ENCODE data around the gene SH3GL3.

SH3GL3 gene

DNA sequence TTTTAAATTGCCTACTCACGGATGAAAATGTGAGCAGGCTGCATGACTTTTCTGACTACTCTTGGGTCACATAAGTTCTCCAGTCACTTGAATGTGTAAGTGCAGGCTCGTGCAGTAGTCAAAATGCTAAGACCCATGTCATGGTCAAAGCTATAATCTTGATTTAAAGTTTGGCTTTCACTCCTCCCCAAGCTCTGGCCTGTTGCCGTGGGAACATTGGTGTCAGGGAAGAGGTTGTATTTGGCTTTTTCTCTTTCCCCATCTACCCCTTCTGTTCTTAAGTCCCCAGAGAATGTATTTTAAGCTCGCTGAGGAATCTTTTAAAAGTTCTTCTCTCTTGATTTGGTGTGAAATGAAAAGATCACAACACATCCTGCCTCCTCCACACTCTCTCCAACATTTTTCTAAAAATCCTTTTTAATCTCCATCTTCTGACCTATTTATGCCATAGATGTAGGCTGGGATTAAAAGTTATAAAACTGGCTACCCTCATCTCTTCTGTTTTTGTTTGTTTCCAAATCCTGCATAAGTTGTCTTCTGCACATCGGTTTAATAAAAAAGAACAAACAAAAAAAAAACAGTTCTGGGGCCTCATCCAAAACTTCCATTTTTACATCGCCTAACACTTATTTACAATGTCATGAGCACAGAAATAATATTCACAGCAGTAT, 145.4 kb downstream of the SH3GL3 start:
- TF ChIP-seq SPI1 (IDR thresholded peaks at IDR 0.05; ENCODE audit: low read depth, low read length) (no peak), POU2F2 (IDR thresholded peaks at IDR 0.05; ENCODE audit: low read depth, low read length) (no peak), PAX5 (IDR thresholded peaks at IDR 0.05; ENCODE audit: insufficient read depth, low read length, severe bottlenecking) (no peak), TAF1 (IDR thresholded peaks at IDR 0.05; ENCODE audit: low read depth, low read length) (no peak), POLR2A (IDR thresholded peaks at IDR 0.05; ENCODE audit: low read depth, low read length) (no peak), POLR2AphosphoS5 (IDR thresholded peaks at IDR 0.05; ENCODE audit: low read depth, low read length) (no peak)
- DNase-seq (ENCODE audit: insufficient read length, low spot score) (no peak), FAIRE-seq (no peak)

DNA sequence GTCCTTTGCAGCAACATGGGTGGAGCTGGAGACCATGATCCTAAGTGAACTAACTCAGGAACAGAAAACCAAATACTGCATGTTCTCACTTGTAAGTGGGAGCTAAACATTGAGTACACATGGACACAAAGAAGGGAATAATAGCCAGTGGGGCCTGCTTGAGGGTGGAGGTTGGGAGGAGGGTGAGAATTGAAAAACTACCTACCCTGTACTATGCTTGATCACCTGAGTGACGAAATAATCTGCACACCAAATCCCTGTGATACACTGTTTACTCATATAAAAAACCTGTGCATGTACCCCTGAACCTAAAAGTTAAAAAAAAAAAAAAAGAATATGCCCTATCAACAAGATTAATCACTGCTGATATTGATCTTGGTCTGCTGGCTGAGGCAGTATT, 148.1 kb downstream of the SH3GL3 start:
- FAIRE-seq (no peak), DNase-seq (ENCODE audit: insufficient read length, low spot score) (no peak)
- no peak for TF ChIP-seq PAX5 (IDR thresholded peaks at IDR 0.05; ENCODE audit: insufficient read depth, low read length, severe bottlenecking)
- no peak for TF ChIP-seq TAF1 (IDR thresholded peaks at IDR 0.05; ENCODE audit: low read depth, low read length)
- no peak for TF ChIP-seq POLR2A (IDR thresholded peaks at IDR 0.05; ENCODE audit: low read depth, low read length)
- TF ChIP-seq POU2F2 (IDR thresholded peaks at IDR 0.05; ENCODE audit: low read depth, low read length): no peak
- no peak for TF ChIP-seq SPI1 (IDR thresholded peaks at IDR 0.05; ENCODE audit: low read depth, low read length)
- TF ChIP-seq POLR2AphosphoS5 (IDR thresholded peaks at IDR 0.05; ENCODE audit: low read depth, low read length): no peak

DNA sequence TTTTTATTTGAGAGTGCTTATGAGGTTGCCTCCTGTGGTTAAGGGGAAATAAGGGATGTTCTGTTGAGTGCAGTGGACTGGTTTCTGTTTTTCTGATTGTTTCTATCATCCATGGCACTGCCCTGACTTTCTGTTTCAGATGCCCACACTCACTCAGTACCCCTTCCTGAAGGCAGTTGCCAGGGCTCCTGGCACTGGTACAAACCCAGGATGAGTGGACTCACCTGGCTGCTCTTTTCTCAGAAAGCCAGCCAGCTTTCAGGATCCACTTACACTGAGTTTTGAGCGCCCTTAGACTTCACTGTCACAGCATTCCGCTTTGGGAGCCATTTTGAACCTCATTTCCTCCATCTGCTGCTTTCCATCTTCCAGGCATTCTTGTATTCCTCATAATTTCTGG, 150.9 kb downstream of the SH3GL3 start:
- DNase-seq (ENCODE audit: insufficient read length, low spot score): no peak
- TF ChIP-seq POU2F2 (IDR thresholded peaks at IDR 0.05; ENCODE audit: low read depth, low read length) (no peak), PAX5 (IDR thresholded peaks at IDR 0.05; ENCODE audit: insufficient read depth, low read length, severe bottlenecking) (no peak), POLR2A (IDR thresholded peaks at IDR 0.05; ENCODE audit: low read depth, low read length) (no peak)
- FAIRE-seq: no peak

DNA sequence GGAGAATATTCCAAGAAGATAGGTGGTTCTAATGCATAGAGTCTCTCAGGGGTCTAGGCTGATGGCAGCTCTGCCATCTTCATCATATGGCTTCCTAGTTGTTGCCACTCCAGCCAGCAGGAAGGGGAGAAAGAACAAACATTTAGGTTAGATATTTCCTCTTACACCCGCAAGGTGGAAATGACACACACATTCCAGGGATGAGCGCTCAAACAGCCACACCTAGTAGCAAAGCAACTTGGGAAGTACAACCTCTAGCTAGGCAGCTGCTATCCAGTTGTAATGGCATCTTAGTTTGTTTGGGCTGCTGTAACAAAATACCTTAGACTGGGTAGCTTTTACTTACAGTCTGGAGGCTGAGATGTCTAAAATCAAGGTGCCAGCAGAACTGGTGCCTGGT, 154.9 kb downstream of the SH3GL3 start:
- DNase-seq (ENCODE audit: insufficient read length, low spot score) (no peak), FAIRE-seq (no peak)
- no peak for TF ChIP-seq POU2F2 (IDR thresholded peaks at IDR 0.05; ENCODE audit: low read depth, low read length)
- TF ChIP-seq PAX5 (IDR thresholded peaks at IDR 0.05; ENCODE audit: insufficient read depth, low read length, severe bottlenecking): no peak
- no peak for TF ChIP-seq SPI1 (IDR thresholded peaks at IDR 0.05; ENCODE audit: low read depth, low read length)
- TF ChIP-seq POLR2AphosphoS5 (IDR thresholded peaks at IDR 0.05; ENCODE audit: low read depth, low read length): no peak
- TF ChIP-seq TAF1 (IDR thresholded peaks at IDR 0.05; ENCODE audit: low read depth, low read length): no peak
- TF ChIP-seq POLR2A (IDR thresholded peaks at IDR 0.05; ENCODE audit: low read depth, low read length): no peak

DNA sequence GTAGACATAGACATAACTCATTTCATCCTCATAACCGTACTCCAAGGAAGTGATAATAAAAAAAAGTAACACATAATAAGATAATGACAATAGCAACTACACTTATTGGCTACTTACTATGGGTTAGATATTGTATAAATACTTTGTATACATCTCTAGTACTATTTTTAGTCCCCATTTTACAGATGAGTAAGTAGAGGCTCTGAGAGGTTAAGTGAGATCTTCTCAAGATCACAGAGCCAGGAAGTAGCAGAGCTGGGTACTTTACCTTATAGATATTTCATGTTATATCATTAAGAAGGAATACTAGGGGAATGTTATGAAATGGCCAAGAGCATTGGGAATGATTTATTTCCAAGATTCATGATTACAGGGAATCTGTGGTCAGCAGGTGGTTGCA, 157.4 kb downstream of the SH3GL3 start:
- FAIRE-seq (no peak), DNase-seq (ENCODE audit: insufficient read length, low spot score) (no peak)
- TF ChIP-seq POLR2A (IDR thresholded peaks at IDR 0.05; ENCODE audit: low read depth, low read length): no peak
- no peak for TF ChIP-seq TAF1 (IDR thresholded peaks at IDR 0.05; ENCODE audit: low read depth, low read length)
- TF ChIP-seq PAX5 (IDR thresholded peaks at IDR 0.05; ENCODE audit: insufficient read depth, low read length, severe bottlenecking): no peak
- no peak for TF ChIP-seq SPI1 (IDR thresholded peaks at IDR 0.05; ENCODE audit: low read depth, low read length)
- TF ChIP-seq POU2F2 (IDR thresholded peaks at IDR 0.05; ENCODE audit: low read depth, low read length): no peak
- no peak for TF ChIP-seq POLR2AphosphoS5 (IDR thresholded peaks at IDR 0.05; ENCODE audit: low read depth, low read length)

DNA sequence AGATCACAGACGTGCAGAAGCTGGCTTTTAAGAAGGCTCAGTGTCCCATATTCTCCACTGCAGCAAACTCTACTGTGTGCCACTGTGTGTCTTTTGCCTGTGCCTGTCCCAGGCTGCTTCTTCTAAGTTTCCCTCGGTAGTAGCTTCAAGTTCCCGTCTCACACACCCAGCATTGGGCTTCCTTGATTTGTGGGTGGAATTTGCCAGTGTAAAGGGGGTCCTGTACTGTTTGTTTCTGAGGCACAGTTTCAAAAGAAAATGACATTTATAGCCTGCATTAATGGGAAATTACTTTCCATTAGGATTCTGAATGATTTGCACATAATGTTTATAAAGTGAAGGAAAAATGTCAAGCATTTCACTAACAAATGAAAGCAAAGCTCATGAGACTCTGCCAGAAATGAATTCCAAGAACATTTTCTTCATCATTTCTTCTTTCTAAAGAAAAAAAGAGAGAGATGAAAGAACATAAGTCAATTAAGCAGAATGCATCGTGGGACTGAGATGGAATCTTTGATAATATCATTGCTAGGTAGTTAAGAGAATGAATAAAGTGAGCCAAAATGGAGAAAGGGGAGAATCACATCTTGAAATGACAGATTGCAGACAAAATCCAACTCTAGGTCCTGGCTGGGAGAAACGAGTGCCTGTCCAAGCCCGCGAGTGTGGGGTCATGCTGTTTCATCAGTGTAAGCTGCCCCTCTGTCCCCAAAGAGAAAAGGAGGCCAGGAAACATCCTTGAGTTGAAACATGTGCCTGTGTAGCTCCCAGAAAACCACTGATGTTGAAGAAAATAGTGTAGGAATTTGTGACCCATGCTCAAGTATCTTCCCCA, 158.2 kb downstream of the SH3GL3 start:
- TF ChIP-seq POLR2A (IDR thresholded peaks at IDR 0.05; ENCODE audit: low read depth, low read length) (no peak), TAF1 (IDR thresholded peaks at IDR 0.05; ENCODE audit: low read depth, low read length) (no peak), POLR2AphosphoS5 (IDR thresholded peaks at IDR 0.05; ENCODE audit: low read depth, low read length) (no peak), POU2F2 (IDR thresholded peaks at IDR 0.05; ENCODE audit: low read depth, low read length) (no peak), PAX5 (IDR thresholded peaks at IDR 0.05; ENCODE audit: insufficient read depth, low read length, severe bottlenecking) (no peak), SPI1 (IDR thresholded peaks at IDR 0.05; ENCODE audit: low read depth, low read length) (no peak)
- no peak for DNase-seq (ENCODE audit: insufficient read length, low spot score)
- FAIRE-seq: no peak

DNA sequence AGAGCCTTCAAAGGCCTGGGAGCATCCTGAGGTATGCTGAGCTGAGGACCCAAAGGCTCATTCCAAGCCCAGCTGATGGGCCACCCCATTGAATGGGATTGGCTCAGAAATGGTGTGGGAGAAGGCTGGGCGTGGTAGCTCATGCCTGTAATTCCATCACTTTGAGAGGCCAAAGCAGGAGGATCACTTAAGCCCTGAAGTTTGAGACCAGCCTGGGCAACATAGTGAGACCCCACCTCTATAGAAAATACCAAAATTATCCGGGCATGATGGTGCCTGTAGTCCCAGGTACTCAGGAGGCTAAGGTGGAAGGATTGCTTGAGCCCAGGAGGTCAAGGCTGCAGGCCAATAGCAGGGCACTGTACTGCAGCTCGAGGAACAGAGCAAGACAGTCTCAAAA, 163.0 kb downstream of the SH3GL3 start:
- no peak for FAIRE-seq
- no peak for TF ChIP-seq POLR2A (IDR thresholded peaks at IDR 0.05; ENCODE audit: low read depth, low read length)
- TF ChIP-seq POLR2AphosphoS5 (IDR thresholded peaks at IDR 0.05; ENCODE audit: low read depth, low read length): no peak
- TF ChIP-seq PAX5 (IDR thresholded peaks at IDR 0.05; ENCODE audit: insufficient read depth, low read length, severe bottlenecking): no peak
- no peak for TF ChIP-seq POU2F2 (IDR thresholded peaks at IDR 0.05; ENCODE audit: low read depth, low read length)
- no peak for TF ChIP-seq TAF1 (IDR thresholded peaks at IDR 0.05; ENCODE audit: low read depth, low read length)
- no peak for TF ChIP-seq SPI1 (IDR thresholded peaks at IDR 0.05; ENCODE audit: low read depth, low read length)
- no peak for DNase-seq (ENCODE audit: insufficient read length, low spot score)

DNA sequence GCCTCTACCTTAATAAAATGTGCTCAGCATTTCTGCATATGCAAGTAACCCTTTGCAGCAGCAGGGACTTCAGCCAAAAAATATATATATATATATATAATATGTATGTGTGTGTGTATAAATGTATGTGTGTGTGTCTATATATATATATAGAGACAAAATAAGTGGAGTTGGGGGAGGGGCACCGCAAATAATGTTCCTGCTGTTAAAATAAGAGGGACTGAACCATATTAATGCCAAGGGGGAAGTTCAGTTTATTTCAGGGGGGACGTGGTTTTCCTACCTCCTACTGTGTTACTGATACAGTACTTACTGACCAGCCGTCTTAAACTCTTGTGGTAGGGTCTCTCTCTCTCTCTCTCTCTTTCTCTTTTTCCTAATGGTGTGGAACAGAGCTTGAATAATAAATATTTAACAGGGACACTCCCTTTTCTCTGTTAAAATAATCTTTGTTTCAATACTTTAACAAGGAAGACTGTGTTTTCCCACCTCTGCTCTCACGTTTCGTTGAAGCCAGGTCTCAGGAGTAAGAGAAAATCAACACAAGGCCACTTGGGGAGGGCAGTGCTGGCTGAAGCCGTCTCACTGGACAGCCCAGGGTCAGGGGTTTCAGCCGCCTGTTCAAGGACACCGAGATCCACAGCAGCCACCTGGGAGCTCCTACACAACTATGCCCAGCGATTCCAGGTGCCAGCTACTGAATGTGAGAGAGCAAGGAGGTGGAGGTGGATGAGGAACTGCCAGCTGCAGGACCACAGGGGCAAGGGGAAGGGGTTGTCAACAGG, 164.0 kb downstream of the SH3GL3 start:
- FAIRE-seq (no peak), DNase-seq (ENCODE audit: insufficient read length, low spot score) (no peak)
- TF ChIP-seq POU2F2 (IDR thresholded peaks at IDR 0.05; ENCODE audit: low read depth, low read length) (no peak), TAF1 (IDR thresholded peaks at IDR 0.05; ENCODE audit: low read depth, low read length) (no peak)

DNA sequence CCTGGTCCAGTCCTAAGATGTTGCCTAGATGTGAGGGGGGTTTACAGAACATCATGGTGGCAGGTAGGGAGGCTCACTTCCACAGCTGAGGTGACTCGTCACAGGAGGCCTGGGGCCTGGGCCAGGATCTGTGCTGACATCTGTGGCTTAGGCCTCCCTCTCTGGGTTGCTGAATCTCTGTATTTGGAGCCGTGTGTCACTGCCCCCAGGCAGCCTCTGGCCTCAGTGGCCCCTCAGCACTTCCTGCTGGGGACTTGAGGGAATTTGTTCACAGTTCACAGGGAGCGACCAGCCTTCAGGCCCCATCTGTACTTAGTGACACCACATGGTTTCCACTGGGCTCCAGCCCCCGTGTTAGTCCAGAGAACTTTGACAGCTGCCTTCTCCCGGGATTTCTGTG, 165.1 kb downstream of the SH3GL3 start:
- TF ChIP-seq POU2F2 (IDR thresholded peaks at IDR 0.05; ENCODE audit: low read depth, low read length): no peak
- TF ChIP-seq POLR2A (IDR thresholded peaks at IDR 0.05; ENCODE audit: low read depth, low read length): no peak
- TF ChIP-seq POLR2AphosphoS5 (IDR thresholded peaks at IDR 0.05; ENCODE audit: low read depth, low read length): no peak
- TF ChIP-seq PAX5 (IDR thresholded peaks at IDR 0.05; ENCODE audit: insufficient read depth, low read length, severe bottlenecking): no peak
- TF ChIP-seq TAF1 (IDR thresholded peaks at IDR 0.05; ENCODE audit: low read depth, low read length): no peak
- TF ChIP-seq SPI1 (IDR thresholded peaks at IDR 0.05; ENCODE audit: low read depth, low read length): no peak
- no peak for DNase-seq (ENCODE audit: insufficient read length, low spot score)
- no peak for FAIRE-seq
